ENCODE results near the gene PNRC1. TPM values are rescaled to one million over a fixed set of nuclear protein-coding genes. Genes with fewer than 3 reads are reported as not detected.

The PNRC1 gene
- total and polyA plus RNA-seq, 10 donors: 73.1 to 350 (median 309) TPM

GRCh38 chr6:89071036-89071435 lies 9.5 kb upstream of the PNRC1 start:
- Histone ChIP-seq H3K4me1 (peaks cover 0 to 26% (median 15%) of the 10 kb centered on the region in 6 donors), H3K4me3 (no peak overlapping the region), H3K9me3 (no peaks in the 10 kb centered on the region), H3K27ac (no peak overlapping the region), H3K36me3 (no peaks in the 10 kb centered on the region), H3K27me3 (replicated peaks in 1 of 7) (no peaks in the 10 kb centered on the region)
- DNase-seq: no peak
- intact Hi-C loops (cut with DNase I; ENCODE audit: low total_unique reads): no loop called here
- TF ChIP-seq, protein P1, sequence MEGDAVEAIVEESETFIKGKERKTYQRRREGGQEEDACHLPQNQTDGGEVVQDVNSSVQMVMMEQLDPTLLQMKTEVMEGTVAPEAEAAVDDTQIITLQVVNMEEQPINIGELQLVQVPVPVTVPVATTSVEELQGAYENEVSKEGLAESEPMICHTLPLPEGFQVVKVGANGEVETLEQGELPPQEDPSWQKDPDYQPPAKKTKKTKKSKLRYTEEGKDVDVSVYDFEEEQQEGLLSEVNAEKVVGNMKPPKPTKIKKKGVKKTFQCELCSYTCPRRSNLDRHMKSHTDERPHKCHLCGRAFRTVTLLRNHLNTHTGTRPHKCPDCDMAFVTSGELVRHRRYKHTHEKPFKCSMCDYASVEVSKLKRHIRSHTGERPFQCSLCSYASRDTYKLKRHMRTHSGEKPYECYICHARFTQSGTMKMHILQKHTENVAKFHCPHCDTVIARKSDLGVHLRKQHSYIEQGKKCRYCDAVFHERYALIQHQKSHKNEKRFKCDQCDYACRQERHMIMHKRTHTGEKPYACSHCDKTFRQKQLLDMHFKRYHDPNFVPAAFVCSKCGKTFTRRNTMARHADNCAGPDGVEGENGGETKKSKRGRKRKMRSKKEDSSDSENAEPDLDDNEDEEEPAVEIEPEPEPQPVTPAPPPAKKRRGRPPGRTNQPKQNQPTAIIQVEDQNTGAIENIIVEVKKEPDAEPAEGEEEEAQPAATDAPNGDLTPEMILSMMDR (IDR thresholded peaks at IDR 0.05 in 8 of 11, conservative IDR thresholded peaks at IDR 0.05 in 3 of 11): no peak
- TF ChIP-seq POLR2A (IDR thresholded peaks at IDR 0.05): no peak
- no peak for TF ChIP-seq POLR2AphosphoS5 (IDR thresholded peaks at IDR 0.05)

DNA sequence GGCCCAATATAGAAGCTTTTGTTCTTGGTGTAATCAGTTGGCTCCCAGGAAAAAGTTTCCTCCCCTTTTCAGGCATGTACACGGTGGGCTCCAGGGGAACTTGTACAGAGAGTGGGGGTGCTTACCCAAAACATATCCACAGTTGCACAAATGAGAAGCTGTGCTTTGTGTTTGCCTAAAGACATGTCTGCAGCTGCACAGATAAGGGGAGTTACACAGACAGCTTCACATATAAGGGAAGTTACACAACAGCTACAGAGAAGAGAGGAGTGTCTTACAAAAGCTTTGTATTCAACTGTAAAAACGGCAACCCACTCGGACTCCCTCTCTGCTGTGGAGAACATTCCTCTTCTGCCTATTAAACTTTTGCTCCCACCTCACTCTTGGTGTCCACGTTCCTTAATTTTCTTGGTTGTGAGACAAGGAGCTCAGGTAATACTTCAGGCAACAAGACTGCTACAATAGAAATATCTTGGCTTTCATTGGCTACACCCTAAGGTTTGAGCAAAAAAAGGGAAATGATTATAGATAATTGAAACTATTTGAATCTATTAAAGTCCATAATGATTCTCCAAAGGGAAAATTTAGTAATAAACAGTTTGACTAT lies 7.4 kb upstream of the PNRC1 start:
- intact Hi-C loops (cut with DNase I; ENCODE audit: low total_unique reads): no loop called here
- TF ChIP-seq, protein P1 (IDR thresholded peaks at IDR 0.05 in 8 of 11, conservative IDR thresholded peaks at IDR 0.05 in 3 of 11): no peak
- TF ChIP-seq POLR2AphosphoS5 (IDR thresholded peaks at IDR 0.05): peak in 1 of 3 donors; percentile 12
- Histone ChIP-seq H3K4me1 (peaks cover 0 to 23% (median 15%) of the 10 kb centered on the region in 6 donors), H3K36me3 (no peaks in the 10 kb centered on the region), H3K27me3 (replicated peaks in 1 of 7) (no peaks in the 10 kb centered on the region), H3K27ac (peak overlapping the region; percentile 16 to 81 (median 59)), H3K9me3 (no peaks in the 10 kb centered on the region), H3K4me3 (peak overlapping the region in 1 of 8 donors; percentile 28)
- DNase-seq: no peak
- WGBS, 5 donors: 25 to 42% (median 37%) methylated on average over 4 of the region's 4 CpGs

- Histone ChIP-seq H3K9me3 (no peaks in the 10 kb centered on the region), H3K36me3 (no peaks in the 10 kb centered on the region), H3K4me3 (no peak overlapping the region), H3K4me1 (peaks cover 0 to 30% (median 20%) of the 10 kb centered on the region in 6 donors), H3K27ac (peak overlapping the region in 3 of 8 donors; percentile 41 to 81 (median 78)), H3K27me3 (replicated peaks in 1 of 7) (no peaks in the 10 kb centered on the region)
- no peak for TF ChIP-seq POLR2AphosphoS5 (IDR thresholded peaks at IDR 0.05)
- WGBS, 5 donors: 66 to 79% (median 73%) methylated on average over 2 of the region's 2 CpGs
- intact Hi-C loops (cut with DNase I; ENCODE audit: low total_unique reads): no loop called here
- no peak for DNase-seq
Measured at GRCh38 chr6:89073840-89074239, 6.7 kb upstream of the PNRC1 start.

DNA sequence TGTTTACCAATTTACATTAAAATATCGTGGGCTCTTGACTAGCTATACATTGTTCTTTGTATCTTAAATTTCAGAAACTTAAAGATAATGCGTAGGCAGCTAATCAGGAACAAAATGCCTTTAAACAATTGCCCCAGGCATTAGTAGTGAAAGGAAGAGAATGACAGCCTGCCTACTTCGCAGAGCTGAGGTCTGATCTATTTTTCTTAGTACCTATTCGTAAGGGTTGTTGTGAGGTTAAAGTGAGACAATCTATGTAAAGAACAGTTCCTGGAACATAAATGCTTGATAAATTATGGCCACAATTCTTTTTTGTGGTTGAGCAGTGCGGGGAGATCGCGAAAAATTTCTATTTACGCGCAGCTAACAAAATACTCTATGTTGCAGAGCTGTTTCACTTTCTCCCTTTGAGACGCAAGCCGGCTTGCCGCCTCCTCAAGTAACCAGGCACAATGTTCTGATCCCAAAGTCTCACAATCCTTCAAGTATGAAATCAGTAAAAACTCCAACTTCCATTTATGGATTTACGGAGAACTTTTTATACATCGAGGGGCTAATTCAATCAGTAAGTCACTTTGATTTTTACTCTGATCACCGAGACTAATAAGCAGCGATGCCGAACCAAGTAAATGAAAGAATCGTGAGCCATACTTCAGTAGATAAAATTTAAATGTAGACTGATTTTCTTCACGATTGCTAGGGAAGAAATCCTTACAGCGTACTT lies 878 bp upstream of the PNRC1 start:
- intact Hi-C loops (cut with DNase I; ENCODE audit: low total_unique reads): loop anchor here (10.0 kb wide), 1 partner anchor 65 kb away; the partner anchor contains the start of gene PM20D2
- 0 to 1% (median 0%) methylated on average over 20 of the region's 20 CpGs for WGBS, 5 donors
- Histone ChIP-seq H3K27me3 (replicated peaks in 1 of 7) (no peaks in the 10 kb centered on the region), H3K4me3 (peak overlapping the region; percentile 66 to 93 (median 82)), H3K9me3 (no peaks in the 10 kb centered on the region), H3K27ac (peak overlapping the region; percentile 99 to 100 (median 100)), H3K36me3 (peaks cover 0 to 22% (median 14%) of the 10 kb centered on the region in 6 donors), H3K4me1 (peaks cover 16 to 45% (median 31%) of the 10 kb centered on the region in 6 donors)
- TF ChIP-seq, protein P1 (IDR thresholded peaks at IDR 0.05 in 8 of 11, conservative IDR thresholded peaks at IDR 0.05 in 3 of 11): no peak
- TF ChIP-seq POLR2AphosphoS5 (IDR thresholded peaks at IDR 0.05): peak in 1 of 3 donors; percentile 79
- TF ChIP-seq POLR2A (IDR thresholded peaks at IDR 0.05): peak in 1 of 3 donors; percentile 48
- peak; percentile 85 for DNase-seq
